Measurements from ENCODE around the gene ULBP3.
"Not testable (repeated sequence)": the region's sequence is repeated elsewhere in the genome, so short reads cannot be mapped to it uniquely, and the experiment has no call there.

- not testable (repeated sequence) for TF ChIP-seq CTCF (conservative IDR thresholded peaks at IDR 0.05; ENCODE audit: low read depth, low read length); MXI1 (IDR thresholded peaks at IDR 0.05; ENCODE audit: borderline replicate concordance, low read depth, low read length); RCOR1 (IDR thresholded peaks at IDR 0.05; ENCODE audit: insufficient replicate concordance, low read length); POLR2A (IDR thresholded peaks at IDR 0.05; ENCODE audit: low read depth, low read length); RAD21 (IDR thresholded peaks at IDR 0.05; ENCODE audit: low read length); MAZ (IDR thresholded peaks at IDR 0.05; ENCODE audit: borderline replicate concordance, low read depth, low read length); BHLHE40 (IDR thresholded peaks at IDR 0.05; ENCODE audit: low read depth, low read length); ELK1 (IDR thresholded peaks at IDR 0.05; ENCODE audit: borderline replicate concordance, low read depth, low read length); MAFK (IDR thresholded peaks at IDR 0.05; ENCODE audit: low read depth, low read length); CEBPB (IDR thresholded peaks at IDR 0.05; ENCODE audit: low read depth, low read length); SMC3 (IDR thresholded peaks at IDR 0.05; ENCODE audit: low read depth, low read length)
Measured at GRCh38 chr6:150024021-150024420, 44.9 kb downstream of the ULBP3 start.
